GM12874 (cell line): ENCODE results near the gene SEC16A.

Experiments
- CTCF ChIP-seq: IDR thresholded peaks from 2 replicates; pipeline ENCODE4 v1.5.1; 2011; ENCODE audit warnings: low read depth, mild to moderate bottlenecking, control low read depth, low read length, moderate library complexity; ENCODE audit not compliant: insufficient read depth

The SEC16A gene

GRCh38 chr9:136527721-136528710 lies 45.2 kb upstream of the SEC16A start:
- no peak for TF ChIP-seq CTCF

GRCh38 chr9:136527131-136527530 lies 44.3 kb upstream of the SEC16A start:
- TF ChIP-seq CTCF = no peak

- TF ChIP-seq CTCF = no peak
Observed at GRCh38 chr9:136526625-136527066, 43.8 kb upstream of the SEC16A start.

- TF ChIP-seq CTCF = no peak
Observed at GRCh38 chr9:136525841-136526499, 43.1 kb upstream of the SEC16A start.

GRCh38 chr9:136525207-136525606 lies 42.4 kb upstream of the SEC16A start:
- TF ChIP-seq CTCF = no peak

- TF ChIP-seq CTCF = no peak
Observed at GRCh38 chr9:136522314-136523237, 39.7 kb upstream of the SEC16A start.
